IMR-90 (cell line): ENCODE results near the gene AMZ1. TPM values are rescaled to one million over a fixed set of nuclear protein-coding genes. Genes with fewer than 3 reads are reported as not detected.

Source experiments
- ATAC-seq: fragments of 200-7000 bp; cut with Tn5 transposase; 2 replicates; pipeline ENCODE4 v1.9.1; 2020; ENCODE audit warnings: low read depth, mild to moderate bottlenecking, moderate library complexity
- BruUV-seq: library from RNA; stranded (reverse); fragments of 400-500 nt; replicated peaks from 2 replicates; lab custom pipeline; 2021; lab: Mats Ljungman, UMichigan
- CTCF ChIA-PET: fragments of 300-600 bp; formaldehyde crosslinking; extraction: SDS; loops from one replicate; lab custom pipeline; 2021; ENCODE audit warnings: antibody characterized with exemption; lab: Yijun Ruan, JAX
- POLR2A ChIA-PET: fragments of 300-600 bp; sonication (Branson Sonifier 250); formaldehyde crosslinking; loops from one replicate; lab custom pipeline; 2022; ENCODE audit warnings: antibody characterized with exemption; ENCODE audit not compliant: unreplicated experiment; lab: Charles Lee
- DNase-seq: peaks from one replicate; pipeline ENCODE4 v3.0.0; 2013
- H2AFZ ChIP-seq: replicated peaks from 2 replicates; pipeline ENCODE3; 2013; ENCODE audit warnings: low read length, mild to moderate bottlenecking; ENCODE audit not compliant: poor library complexity
- H2AK5ac ChIP-seq: 2 replicates; pipeline ENCODE4 v1.6.1; 2013; ENCODE audit warnings: low read depth, low read length, inconsistent platforms
- H2AK9ac ChIP-seq: replicated peaks from 2 replicates; pipeline ENCODE3; 2013; ENCODE audit warnings: mild to moderate bottlenecking, low read depth, low read length, moderate library complexity; ENCODE audit not compliant: poor library complexity
- H2BK120ac ChIP-seq: 2 replicates; pipeline ENCODE4 v1.6.1; 2013; ENCODE audit warnings: low read depth, low read length, inconsistent platforms
- H2BK15ac ChIP-seq: 3 replicates; pipeline ENCODE4 v1.6.1; 2013; ENCODE audit warnings: low read depth, low read length, inconsistent platforms
- H2BK20ac ChIP-seq: 2 replicates; pipeline ENCODE4 v1.6.1; 2013; ENCODE audit warnings: low read depth, mild to moderate bottlenecking, inconsistent platforms, low read length, moderate library complexity
- H2BK5ac ChIP-seq: 2 replicates; pipeline ENCODE4 v1.6.1; 2013; ENCODE audit warnings: mild to moderate bottlenecking, low read depth, low read length, inconsistent platforms; ENCODE audit not compliant: poor library complexity, severe bottlenecking
- H3K14ac ChIP-seq: replicated peaks from 2 replicates; pipeline ENCODE4 v1.6.1; 2013; ENCODE audit warnings: low read depth, low read length, inconsistent platforms
- H3K18ac ChIP-seq: 2 replicates; pipeline ENCODE4 v1.6.1; 2013; ENCODE audit warnings: low read depth, low read length, control low read depth
- H3K23ac ChIP-seq: 2 replicates; pipeline ENCODE4 v1.6.1; 2013; ENCODE audit warnings: low read depth, low read length, inconsistent platforms
- H3K27ac ChIP-seq: 2 replicates; pipeline ENCODE4 v1.5.1; 2013; ENCODE audit warnings: mild to moderate bottlenecking, control low read depth, low read length; ENCODE audit not compliant: insufficient read depth
- H3K27me3 ChIP-seq: 2 replicates; pipeline ENCODE4 v1.6.1; 2013; ENCODE audit warnings: low read length; ENCODE audit not compliant: control insufficient read depth, insufficient read depth
- H3K36me3 ChIP-seq: 2 replicates; pipeline ENCODE4 v1.6.1; 2013; ENCODE audit warnings: low read length, mixed read lengths; ENCODE audit not compliant: control insufficient read depth, insufficient read depth
- H3K4ac ChIP-seq: 2 replicates; pipeline ENCODE4 v1.6.1; 2013; ENCODE audit warnings: low read depth, low read length, inconsistent platforms
- H3K4me1 ChIP-seq: 2 replicates; pipeline ENCODE4 v1.6.1; 2013; ENCODE audit warnings: low read length, mixed read lengths; ENCODE audit not compliant: control insufficient read depth, insufficient read depth
- H3K4me2 ChIP-seq: 2 replicates; pipeline ENCODE4 v1.6.1; 2013; ENCODE audit warnings: low read depth, mild to moderate bottlenecking, control low read depth, low read length, moderate library complexity
- H3K4me3 ChIP-seq: 2 replicates; pipeline ENCODE4 v1.5.1; 2013; ENCODE audit warnings: low read depth, mild to moderate bottlenecking, control low read depth, low read length, moderate library complexity; ENCODE audit not compliant: insufficient read depth
- H3K56ac ChIP-seq: 2 replicates; pipeline ENCODE4 v1.6.1; 2013; ENCODE audit warnings: low read length, inconsistent platforms; ENCODE audit not compliant: insufficient read depth; ENCODE audit errors: extremely low read depth
- H3K79me1 ChIP-seq, 2 experiments: 2 replicates each; pipeline ENCODE4 v1.6.1; 2013; ENCODE audit warnings: low read length in 2 of 2, inconsistent platforms in 1 of 2, low read depth in 1 of 2
- H3K9ac ChIP-seq: 2 replicates; pipeline ENCODE4 v1.6.1; 2013; ENCODE audit warnings: low read depth, low read length, control low read depth
- H3K9me1 ChIP-seq: 2 replicates; pipeline ENCODE4 v1.6.1; 2013; ENCODE audit warnings: low read length, inconsistent platforms; ENCODE audit not compliant: insufficient read depth
- H3K9me3 ChIP-seq: 2 replicates; pipeline ENCODE4 v1.6.1; 2013; ENCODE audit warnings: low read length; ENCODE audit not compliant: control insufficient read depth, insufficient read depth
- H4K20me1 ChIP-seq: 2 replicates; pipeline ENCODE4 v1.6.1; 2013; ENCODE audit warnings: low read length, inconsistent platforms; ENCODE audit not compliant: insufficient read depth
- H4K5ac ChIP-seq: 2 replicates; pipeline ENCODE4 v1.6.1; 2013; ENCODE audit warnings: mild to moderate bottlenecking, low read depth, low read length, control low read depth
- H4K8ac ChIP-seq, 2 experiments: 2 replicates each; pipeline ENCODE4 v1.6.1; 2013; ENCODE audit warnings: low read depth in 2 of 2, low read length in 2 of 2, control low read depth in 1 of 2, inconsistent platforms in 1 of 2
- H4K91ac ChIP-seq: 2 replicates; pipeline ENCODE4 v1.6.1; 2013; ENCODE audit warnings: low read depth, low read length, inconsistent platforms; ENCODE audit not compliant: insufficient read depth
- CEBPB ChIP-seq: IDR thresholded peaks from 2 replicates; pipeline ENCODE4 v1.6.1; 2012; ENCODE audit warnings: low read depth, low read length, improper control_type of control experiment
- WGBS, 2 experiments: methylation state at CpG; one replicate each; pipeline versions ENCODE4 v1.1.5 to v1.1.7; 2013; ENCODE audit warnings: missing lambda C conversion rate in 2 of 2; ENCODE audit not compliant: insufficient read length in 1 of 2; ENCODE audit errors: extremely low coverage in 2 of 2; 5-methylcytosine and 5-hydroxymethylcytosine counted together
- dilution Hi-C: fragments of 300-500 bp; cut with HindIII; formaldehyde crosslinking; loops from one replicate; pipeline ENCODE4 v1.14.3; 2018; ENCODE audit warnings: low sequenced_read_pairs; ENCODE audit not compliant: unreplicated experiment
- in situ Hi-C: fragments of 300-500 bp; cut with MboI; formaldehyde crosslinking; loops from 3 replicates; pipeline ENCODE4 v1.14.3; 2019; ENCODE audit warnings: low sequenced_read_pairs, inconsistent platforms, mixed read lengths
- intact Hi-C: fragments of 100-400 bp; cut with micrococcal nuclease; formaldehyde crosslinking; loops from 2 replicates; pipeline ENCODE4 v1.10.0; 2022
- polyA plus RNA-seq, 3 experiments: library from polyadenylated mRNA; depleted of rRNA; stranded (reverse); fragments of >200 nt; gene quantifications; 2 replicates each; pipeline ENCODE4 v1.2.3, GENCODE V29; 2012; ENCODE audit warnings: low replicate concordance in 1 of 3
- total RNA-seq: library from RNA; depleted of rRNA; stranded (reverse); fragments of >200 nt; gene quantifications from 2 replicates; pipeline ENCODE4 v1.2.3, GENCODE V29; 2012
- TF ChIP-seq, protein P1 (sequence below): fragments of 150-350 bp; IDR thresholded peaks from 2 replicates; pipeline ENCODE4 v1.6.1; 2017; ENCODE audit warnings: mild to moderate bottlenecking, antibody characterized with exemption, low read length, low read depth

AMZ1 gene
- total and polyA plus RNA-seq, 2 of the 4 experiments (the other 2 are of a cell fraction), result 0.54 to 1.6 TPM

- no peak overlapping the region for H3K56ac ChIP-seq
- in situ Hi-C loops, result loop anchor here (25.0 kb wide), 1 partner anchor 472 kb away; no protein-coding TSS in a partner anchor
- no peak overlapping the region for H3K27ac ChIP-seq
- peak; percentile 53 for DNase-seq
- H3K9me3 ChIP-seq, result no peaks in the 10 kb centered on the region
- no peak overlapping the region; the same call in 1 of the 2 replicates for H2BK120ac ChIP-seq
- H2AK9ac ChIP-seq, result peak overlapping the region; percentile 48
- ChIA-PET POLR2A (no interaction called here), CTCF (interaction anchor here (0.6 to 1.4 kb wide), 4 partner anchors 9 to 268 kb away, joined by 3 to 5 read pairs (median 4); no protein-coding TSS in a partner anchor)
- no peak overlapping the region for H4K91ac ChIP-seq
- no peak overlapping the region for H2BK15ac ChIP-seq
- peaks cover 6% of the 10 kb centered on the region for H3K4me1 ChIP-seq
- H3K4me3 ChIP-seq, result no peak overlapping the region
- no peak overlapping the region for H3K18ac ChIP-seq
- H4K5ac ChIP-seq, result no peak overlapping the region
- H4K20me1 ChIP-seq, result no peaks in the 10 kb centered on the region
- ATAC-seq, result peak; percentile 2
- H3K36me3 ChIP-seq, result no peaks in the 10 kb centered on the region
- no peak overlapping the region for H3K4ac ChIP-seq
- H3K79me1 ChIP-seq, result no peaks in the 10 kb centered on the region
- H2AFZ ChIP-seq, result peak overlapping the region; percentile 1
- no peak overlapping the region; the same call in 1 of the 2 replicates for H2AK5ac ChIP-seq
- intact Hi-C loops, result no loop called here
- no peaks in the 10 kb centered on the region for H3K9me1 ChIP-seq
- peaks cover 9% of the 10 kb centered on the region; the same call in 1 of the 2 replicates for H3K27me3 ChIP-seq
- dilution Hi-C loops, result no loop called here
- no peak overlapping the region for H2BK5ac ChIP-seq
- no peak overlapping the region for H3K4me2 ChIP-seq
- TF ChIP-seq, protein P1, sequence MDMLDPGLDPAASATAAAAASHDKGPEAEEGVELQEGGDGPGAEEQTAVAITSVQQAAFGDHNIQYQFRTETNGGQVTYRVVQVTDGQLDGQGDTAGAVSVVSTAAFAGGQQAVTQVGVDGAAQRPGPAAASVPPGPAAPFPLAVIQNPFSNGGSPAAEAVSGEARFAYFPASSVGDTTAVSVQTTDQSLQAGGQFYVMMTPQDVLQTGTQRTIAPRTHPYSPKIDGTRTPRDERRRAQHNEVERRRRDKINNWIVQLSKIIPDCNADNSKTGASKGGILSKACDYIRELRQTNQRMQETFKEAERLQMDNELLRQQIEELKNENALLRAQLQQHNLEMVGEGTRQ, result no peak
- TF ChIP-seq CEBPB, result peak; percentile 89
- no peak overlapping the region for H2BK20ac ChIP-seq
- no TSS peak for BruUV-seq
- H3K23ac ChIP-seq, result no peak overlapping the region
- no peak overlapping the region for H4K8ac ChIP-seq
- 78% methylated on average over 7 of the region's 23 CpGs; no CpG with 5 or more reads in 1 of the 2 experiments for WGBS, 2 experiments
- no peak overlapping the region for H3K14ac ChIP-seq
- H3K9ac ChIP-seq, result no peak overlapping the region
Observed at GRCh38 chr7:2689951-2690705, 2.1 kb downstream of the AMZ1 start.
